Head of caudate nucleus (tissue), 42 donors: ENCODE data around the gene TRMT61A.

ENCODE experiments used
- DNase-seq, 42 donors: peaks; one replicate each; pipeline versions ENCODE4 v3.0.0 to v3.0.0-alpha.2; 2020 to 2021; ENCODE audit warnings: mixed read lengths in 7 of 42
- intact Hi-C: fragments of 100-400 bp; cut with DNase I; formaldehyde crosslinking; loops from one replicate; pipeline ENCODE4 v1.15.0; 2022

The TRMT61A gene

GRCh38 chr14:103541709-103542604 is 13.0 kb downstream of the TRMT61A start:
- intact Hi-C loops, result loop anchor here (10.0 kb wide), 1 partner anchor 47 kb away; no protein-coding TSS in a partner anchor
- peak in 10 of 42 donors; percentile 35 to 67 (median 47) for DNase-seq

- intact Hi-C loops, result loop anchor here (10.0 kb wide), 1 partner anchor 48 kb away; no protein-coding TSS in a partner anchor
- DNase-seq, result peak; percentile 84 to 97 (median 94)
These were observed 13.7 kb downstream of the TRMT61A start for GRCh38 chr14:103542605-103543088.

DNA sequence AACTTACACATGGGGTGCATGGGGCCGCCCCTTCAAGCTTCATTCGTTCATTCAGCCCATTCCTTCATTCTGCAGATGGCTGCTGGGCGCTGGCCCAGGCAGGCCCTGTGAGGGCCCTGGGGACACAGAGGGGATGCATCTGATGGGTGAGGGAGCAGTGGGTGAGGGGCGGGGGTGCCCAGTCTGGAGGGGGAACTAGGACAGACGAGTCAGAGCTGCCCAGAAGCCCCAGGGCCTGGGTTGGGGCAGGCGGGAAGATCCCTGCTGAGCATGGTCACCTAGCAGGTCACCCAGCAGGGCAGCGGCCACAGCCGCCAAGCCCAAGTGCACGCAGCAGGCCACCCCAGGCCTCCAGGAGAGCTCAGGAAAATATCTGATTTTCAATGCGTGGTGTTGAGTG is 14.1 kb downstream of the TRMT61A start:
- intact Hi-C loops, result loop anchor here (10.0 kb wide), 1 partner anchor 48 kb away; no protein-coding TSS in a partner anchor

DNA sequence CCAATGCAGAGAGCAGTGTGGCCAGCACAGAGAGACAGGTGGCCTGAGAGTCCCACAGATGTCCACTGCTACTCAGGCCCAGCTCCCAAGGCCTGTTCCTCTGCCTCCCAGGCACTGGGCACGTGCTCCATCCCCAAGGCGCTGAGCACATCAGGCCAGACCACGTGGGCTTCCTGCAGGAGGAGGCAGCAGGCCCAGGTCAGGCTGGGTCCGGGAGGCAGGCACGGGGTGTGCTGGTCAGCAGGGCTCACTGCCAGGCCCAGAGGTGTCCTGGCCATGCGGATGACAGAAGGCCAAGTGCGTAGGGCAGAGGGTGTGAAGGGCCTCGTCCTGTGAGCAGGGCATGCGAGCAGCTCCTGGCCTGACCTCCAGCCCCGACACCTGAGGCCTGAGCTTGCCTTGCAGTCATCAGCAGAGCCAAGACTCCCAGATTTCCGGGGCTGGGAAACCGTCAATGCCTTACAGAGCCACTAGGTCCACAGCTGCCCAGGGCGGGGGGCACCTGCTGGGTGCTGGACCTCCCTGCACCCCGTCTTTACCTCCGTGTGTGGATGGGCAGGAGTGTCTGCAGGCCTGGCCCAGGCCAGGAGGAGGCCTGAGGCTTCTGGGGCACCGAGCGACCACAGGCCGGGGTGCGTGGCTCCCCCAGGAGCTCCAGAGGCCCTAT is 14.9 kb downstream of the TRMT61A start:
- intact Hi-C loops, result loop anchor here (2.0 to 10.0 kb wide), 2 partner anchors 25 to 49 kb away; no protein-coding TSS in a partner anchor
- DNase-seq, result peak in 13 of 42 donors; percentile 25 to 74 (median 45)

More for the DNA sequence above, 14.1 kb downstream of the TRMT61A start:
- peak in 28 of 42 donors; percentile 53 to 89 (median 74) for DNase-seq

DNA sequence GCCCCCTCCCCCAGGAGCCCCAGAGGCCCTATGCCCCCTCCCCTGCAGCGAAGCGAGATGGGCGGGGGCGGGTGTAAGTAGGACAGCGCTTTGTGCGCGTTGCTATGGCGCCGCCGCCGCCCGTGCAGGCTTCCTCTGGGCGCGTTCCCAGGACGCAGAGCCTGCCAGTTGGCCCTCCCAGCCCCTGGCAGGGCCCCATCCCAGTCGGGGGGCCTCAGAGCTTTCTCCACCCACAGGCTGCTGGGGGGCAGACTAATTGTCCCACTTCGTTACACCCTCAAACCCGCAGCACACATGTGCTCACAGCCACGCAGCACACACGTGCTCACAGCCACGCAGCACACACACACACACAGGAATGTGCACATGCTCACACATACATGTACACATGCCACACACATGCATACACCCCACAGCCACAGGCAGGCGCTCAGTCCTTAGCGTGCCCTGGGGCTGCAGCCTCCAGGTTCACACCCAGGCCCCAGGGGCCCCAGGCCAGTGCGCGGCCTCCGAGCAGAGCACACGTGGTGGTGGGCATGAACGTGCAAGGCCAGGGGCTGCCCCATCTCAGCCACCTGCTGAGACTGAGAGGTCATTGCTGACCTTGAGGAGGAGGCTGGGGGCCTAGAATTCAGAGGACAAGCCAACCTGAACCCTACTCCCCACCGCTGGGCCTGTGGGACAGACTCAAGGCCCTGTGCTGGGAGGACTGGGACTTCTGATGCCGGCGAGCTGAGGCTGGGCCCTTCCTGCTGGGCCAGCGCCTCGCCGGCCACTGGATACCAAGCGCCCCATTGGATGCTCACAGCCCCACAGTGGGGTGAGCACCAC is 15.6 kb downstream of the TRMT61A start:
- intact Hi-C loops, result loop anchor here (2.0 to 10.0 kb wide), 2 partner anchors 26 to 50 kb away; no protein-coding TSS in a partner anchor
- DNase-seq, result peak; percentile 75 to 96 (median 89)

GRCh38 chr14:103545219-103545914 is 16.4 kb downstream of the TRMT61A start:
- DNase-seq, result peak in 7 of 42 donors; percentile 2 to 41 (median 17)
- intact Hi-C loops, result loop anchor here (2.0 to 10.0 kb wide), 2 partner anchors 27 to 51 kb away; no protein-coding TSS in a partner anchor

DNA sequence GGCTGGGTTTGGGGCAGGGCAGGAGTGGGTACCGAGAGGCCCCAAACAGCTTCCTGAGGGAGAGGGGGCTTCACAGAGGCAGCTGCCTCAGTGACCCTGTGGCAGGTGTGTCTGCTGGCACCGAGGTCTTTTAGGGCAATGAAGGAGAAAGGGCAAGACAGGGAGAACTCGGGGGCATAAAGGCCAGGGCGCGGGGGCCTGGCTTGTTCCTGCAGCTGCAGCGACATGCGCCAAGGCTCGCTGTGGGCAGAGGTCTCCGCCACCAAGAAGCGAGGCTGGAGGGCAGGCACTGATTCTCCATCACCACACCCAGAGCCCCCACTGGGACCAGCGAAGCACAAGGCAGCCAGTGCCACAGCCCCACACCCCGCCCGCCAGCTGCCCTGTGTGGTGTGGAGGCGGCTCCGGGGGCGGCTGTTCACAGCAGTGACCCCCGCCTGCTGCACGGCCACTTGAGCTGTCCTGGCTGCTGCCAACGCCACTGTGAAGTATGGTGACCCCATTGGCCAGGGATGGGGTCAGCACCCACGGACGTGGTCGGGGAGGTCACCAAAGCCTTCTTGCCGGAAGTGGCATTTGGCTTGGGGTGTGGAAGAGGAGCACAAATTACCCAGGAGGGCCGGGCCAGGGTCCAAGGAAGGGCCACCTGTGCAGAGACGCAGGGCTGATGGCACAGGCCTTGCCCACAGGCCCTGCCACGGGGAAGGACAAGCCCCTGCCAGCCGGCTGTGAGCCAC is 17.1 kb downstream of the TRMT61A start:
- DNase-seq, result peak in 6 of 42 donors; percentile 7 to 44 (median 28)
- intact Hi-C loops, result loop anchor here (2.0 to 10.0 kb wide), 2 partner anchors 27 to 51 kb away; no protein-coding TSS in a partner anchor

DNA sequence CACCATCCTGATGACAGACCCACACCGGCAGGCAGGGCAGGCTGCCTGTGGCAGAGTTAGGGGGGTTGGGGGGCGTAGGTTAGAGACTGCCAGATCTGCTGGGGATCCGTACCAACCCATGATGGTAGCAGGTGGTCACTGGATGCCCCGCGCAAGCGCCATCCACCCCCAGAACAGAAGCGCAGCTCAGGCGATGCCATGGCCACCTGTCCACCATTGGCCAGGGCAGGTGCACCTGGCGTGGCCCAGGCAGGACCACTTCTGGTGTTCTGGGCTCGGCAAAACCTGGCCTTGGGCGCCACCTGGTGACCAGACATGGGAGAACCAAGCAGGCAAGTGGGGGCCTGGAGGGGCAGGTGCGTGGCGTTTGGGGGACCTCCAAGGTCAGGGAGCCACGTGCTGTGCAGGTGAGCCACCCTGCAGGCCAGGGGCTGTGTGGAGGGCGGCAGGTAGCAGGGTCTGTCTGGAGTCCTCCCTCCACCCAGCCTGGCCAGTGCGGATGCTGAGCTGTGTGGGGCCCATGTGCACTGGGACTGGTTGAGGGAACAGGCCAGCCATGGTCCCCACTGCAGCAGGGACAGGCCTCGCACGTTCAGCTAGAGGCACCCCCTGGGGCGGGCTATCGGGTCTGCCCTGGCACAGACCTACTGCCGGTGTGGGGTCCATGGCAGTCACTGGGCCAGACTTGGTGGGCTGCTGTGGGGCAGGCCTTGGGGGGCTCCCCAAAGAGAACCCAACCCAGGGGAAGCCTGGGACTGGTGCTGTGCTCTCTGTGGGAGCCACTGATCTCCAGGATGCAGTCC is 17.9 kb downstream of the TRMT61A start:
- intact Hi-C loops, result loop anchor here (10.0 kb wide), 1 partner anchor 52 kb away; no protein-coding TSS in a partner anchor
- DNase-seq, result peak; percentile 74 to 94 (median 86)

GRCh38 chr14:103547455-103547940 is 18.5 kb downstream of the TRMT61A start:
- peak in 2 of 42 donors; percentile 1 to 25 for DNase-seq
- intact Hi-C loops, result loop anchor here (10.0 kb wide), 1 partner anchor 53 kb away; no protein-coding TSS in a partner anchor

GRCh38 chr14:103547941-103548462 is 19.0 kb downstream of the TRMT61A start:
- intact Hi-C loops, result loop anchor here (10.0 kb wide), 1 partner anchor 53 kb away; no protein-coding TSS in a partner anchor
- peak in 3 of 42 donors; percentile 12 to 43 (median 28) for DNase-seq

GRCh38 chr14:103548463-103549351 is 19.7 kb downstream of the TRMT61A start:
- intact Hi-C loops, result loop anchor here (10.0 kb wide), 1 partner anchor 54 kb away; no protein-coding TSS in a partner anchor
- peak in 28 of 42 donors; percentile 27 to 82 (median 68) for DNase-seq

- peak; percentile 67 to 93 (median 84) for DNase-seq
- intact Hi-C loops, result loop anchor here (10.0 kb wide), 1 partner anchor 55 kb away; no protein-coding TSS in a partner anchor
These were observed 20.6 kb downstream of the TRMT61A start for GRCh38 chr14:103549361-103550311.
